Measurements from ENCODE around the gene BRIX1. TPM values are rescaled to one million over a fixed set of nuclear protein-coding genes. Genes with fewer than 3 reads are reported as not detected.

BRIX1 gene
- total and polyA plus RNA-seq, 12 donors: 10.6 to 55.3 (median 20.1) TPM

GRCh38 chr5:34894716-34895115, 20.8 kb upstream of the BRIX1 start:
- TF ChIP-seq POLR2A (IDR thresholded peaks at IDR 0.05): no peak
- TF ChIP-seq, protein P1, sequence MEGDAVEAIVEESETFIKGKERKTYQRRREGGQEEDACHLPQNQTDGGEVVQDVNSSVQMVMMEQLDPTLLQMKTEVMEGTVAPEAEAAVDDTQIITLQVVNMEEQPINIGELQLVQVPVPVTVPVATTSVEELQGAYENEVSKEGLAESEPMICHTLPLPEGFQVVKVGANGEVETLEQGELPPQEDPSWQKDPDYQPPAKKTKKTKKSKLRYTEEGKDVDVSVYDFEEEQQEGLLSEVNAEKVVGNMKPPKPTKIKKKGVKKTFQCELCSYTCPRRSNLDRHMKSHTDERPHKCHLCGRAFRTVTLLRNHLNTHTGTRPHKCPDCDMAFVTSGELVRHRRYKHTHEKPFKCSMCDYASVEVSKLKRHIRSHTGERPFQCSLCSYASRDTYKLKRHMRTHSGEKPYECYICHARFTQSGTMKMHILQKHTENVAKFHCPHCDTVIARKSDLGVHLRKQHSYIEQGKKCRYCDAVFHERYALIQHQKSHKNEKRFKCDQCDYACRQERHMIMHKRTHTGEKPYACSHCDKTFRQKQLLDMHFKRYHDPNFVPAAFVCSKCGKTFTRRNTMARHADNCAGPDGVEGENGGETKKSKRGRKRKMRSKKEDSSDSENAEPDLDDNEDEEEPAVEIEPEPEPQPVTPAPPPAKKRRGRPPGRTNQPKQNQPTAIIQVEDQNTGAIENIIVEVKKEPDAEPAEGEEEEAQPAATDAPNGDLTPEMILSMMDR (IDR thresholded peaks at IDR 0.05): no peak
- WGBS, 4 donors: 95 to 100% (median 97%) methylated on average over 1 of the region's 1 CpG
- peaks cover 1 to 7% of the 10 kb centered on the region in 2 donors for H3K4me1 ChIP-seq (replicated peaks in 1 of 2)
- no peaks in the 10 kb centered on the region for H3K36me3 ChIP-seq (replicated peaks in 1 of 2)
- no peaks in the 10 kb centered on the region for H3K9me3 ChIP-seq (replicated peaks in 1 of 3)
- no peak for DNase-seq
- no peak overlapping the region for H3K4me3 ChIP-seq
- H3K27me3 ChIP-seq: no peaks in the 10 kb centered on the region
- no peak overlapping the region for H3K27ac ChIP-seq
- intact Hi-C loops (cut with DNase I): loop anchor here (5.0 to 10.0 kb wide), 2 partner anchors 367 to 410 kb away; no protein-coding TSS in a partner anchor

GRCh38 chr5:34895641-34896419, 19.7 kb upstream of the BRIX1 start:
- peaks cover 0 to 7% of the 10 kb centered on the region in 2 donors for H3K4me1 ChIP-seq (replicated peaks in 1 of 2)
- no peaks in the 10 kb centered on the region for H3K27me3 ChIP-seq
- 91 to 95% (median 93%) methylated on average over 2 of the region's 2 CpGs for WGBS, 4 donors

DNA sequence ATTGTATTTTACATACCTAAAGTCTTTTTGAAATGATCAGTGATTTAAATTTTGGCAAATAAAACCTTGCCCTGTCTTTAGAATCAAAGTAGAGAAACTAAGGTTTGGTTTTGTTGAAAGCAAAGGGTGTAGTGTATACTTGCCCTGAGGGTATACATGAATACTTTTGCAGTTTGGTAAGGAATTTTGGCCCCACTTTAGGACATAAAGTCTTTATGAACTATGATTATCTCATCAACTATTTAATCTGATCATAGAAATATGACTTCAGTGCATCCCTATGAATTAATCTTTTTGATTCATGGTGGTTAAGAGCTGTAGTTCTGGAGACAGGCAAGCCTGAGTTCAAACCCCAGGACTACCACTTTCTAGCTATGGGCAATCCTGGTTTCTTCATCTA, 17.9 kb upstream of the BRIX1 start:
- Histone ChIP-seq H3K27me3 (no peaks in the 10 kb centered on the region), H3K4me3 (no peak overlapping the region), H3K9me3 (replicated peaks in 1 of 3) (no peaks in the 10 kb centered on the region), H3K4me1 (replicated peaks in 1 of 2) (peaks cover 0 to 7% of the 10 kb centered on the region in 2 donors), H3K36me3 (replicated peaks in 1 of 2) (no peaks in the 10 kb centered on the region), H3K27ac (no peak overlapping the region)
- TF ChIP-seq POLR2A (IDR thresholded peaks at IDR 0.05): no peak
- TF ChIP-seq, protein P1 (IDR thresholded peaks at IDR 0.05): no peak
- no peak for DNase-seq
- intact Hi-C loops (cut with DNase I): loop anchor here (2.0 to 10.0 kb wide), 3 partner anchors 370 to 413 kb away; no protein-coding TSS in a partner anchor

More at GRCh38 chr5:34895641-34896419, 19.7 kb upstream of the BRIX1 start:
- H3K9me3 ChIP-seq (replicated peaks in 1 of 3): no peaks in the 10 kb centered on the region
- no peak overlapping the region for H3K27ac ChIP-seq
- TF ChIP-seq, protein P1 (IDR thresholded peaks at IDR 0.05): no peak
- no peak for TF ChIP-seq POLR2A (IDR thresholded peaks at IDR 0.05)
- H3K4me3 ChIP-seq: no peak overlapping the region
- H3K36me3 ChIP-seq (replicated peaks in 1 of 2): no peaks in the 10 kb centered on the region
- intact Hi-C loops (cut with DNase I): loop anchor here (2.0 to 10.0 kb wide), 3 partner anchors 369 to 411 kb away; no protein-coding TSS in a partner anchor
- no peak for DNase-seq

GRCh38 chr5:34898258-34898895, 17.1 kb upstream of the BRIX1 start:
- Histone ChIP-seq H3K36me3 (replicated peaks in 1 of 2) (no peaks in the 10 kb centered on the region), H3K4me3 (no peak overlapping the region), H3K9me3 (replicated peaks in 1 of 3) (no peaks in the 10 kb centered on the region), H3K27me3 (no peaks in the 10 kb centered on the region), H3K4me1 (replicated peaks in 1 of 2) (peaks cover 0 to 5% of the 10 kb centered on the region in 2 donors), H3K27ac (no peak overlapping the region)
- WGBS, 4 donors: 0 to 4% (median 2%) methylated on average over 3 of the region's 3 CpGs
- DNase-seq: peak; percentile 58 to 86 (median 74)
- TF ChIP-seq, protein P1 (IDR thresholded peaks at IDR 0.05): peak; percentile 75 to 94 (median 85)
- TF ChIP-seq POLR2A (IDR thresholded peaks at IDR 0.05): no peak
- intact Hi-C loops (cut with DNase I): loop anchor here (5.0 to 10.0 kb wide), 2 partner anchors 371 to 414 kb away; no protein-coding TSS in a partner anchor
